Gastroesophageal sphincter (tissue), 3 donors: ENCODE results near the gene GPR162.

Source experiments
- CTCF ChIP-seq, 4 experiments: fragments of 200-600 bp in 2 of 4; fragments of 450-650 bp in 2 of 4; sonication (generic) in 1 of 4; IDR thresholded peaks; one replicate each; pipeline ENCODE4 v1.5.1; 2017 to 2019; ENCODE audit warnings: antibody characterized with exemption in 4 of 4, mild to moderate bottlenecking in 2 of 4, moderate library complexity in 2 of 4
- POLR2A ChIP-seq, 2 donors: fragments of 450-650 bp; IDR thresholded peaks; one replicate each; pipeline ENCODE4 v1.6.1; 2017; ENCODE audit warnings: antibody characterized with exemption in 2 of 2, mild to moderate bottlenecking in 2 of 2, moderate library complexity in 1 of 2
- POLR2AphosphoS5 ChIP-seq: sonication (generic); formaldehyde crosslinking; IDR thresholded peaks from one replicate; pipeline ENCODE4 v1.6.1; 2017; ENCODE audit warnings: antibody characterized with exemption

- TF ChIP-seq CTCF (IDR thresholded peaks at IDR 0.05) (no peak), POLR2AphosphoS5 (no peak), POLR2A (IDR thresholded peaks at IDR 0.05) (no peak)
These were observed 49.7 kb downstream of the GPR162 start for GRCh38 chr12:6871052-6871957.
